Prostate gland (tissue), 2 donors: Measurements from ENCODE around the gene WDR72. TPM values are rescaled to one million over a fixed set of nuclear protein-coding genes. Genes with fewer than 3 reads are reported as not detected.

ENCODE experiments used
- DNase-seq: peaks from one replicate; pipeline ENCODE4 v3.0.0-alpha.2; 2019; ENCODE audit warnings: low spot score
- H3K27ac ChIP-seq, 2 donors: fragments of 200-600 bp; sonication (generic); 2 replicates each; pipeline ENCODE4 v1.5.1; 2017 to 2019
- H3K27me3 ChIP-seq: fragments of 200-600 bp; sonication (generic); replicated peaks from 2 replicates; pipeline ENCODE4 v1.5.1; 2019; ENCODE audit not compliant: insufficient read depth
- H3K36me3 ChIP-seq, 2 donors: fragments of 200-600 bp; sonication (generic); 1 replicate in 1 of 2; 2 replicates in 1 of 2; pipeline versions ENCODE4 v1.5.1 to v1.8.1; 2017 to 2019
- H3K4me1 ChIP-seq: fragments of 200-600 bp; sonication (generic); replicated peaks from 2 replicates; pipeline ENCODE4 v1.5.1; 2019
- H3K4me3 ChIP-seq, 2 donors: fragments of 200-600 bp; sonication (generic); 2 replicates each; pipeline ENCODE4 v1.5.1; 2017 to 2019
- H3K9me3 ChIP-seq: fragments of 200-600 bp; sonication (generic); 2 replicates; pipeline ENCODE4 v1.5.1; 2017
- CTCF ChIP-seq, 4 experiments: fragments of 200-600 bp in 2 of 4; fragments of 450-650 bp in 2 of 4; sonication (generic) in 2 of 4; IDR thresholded peaks; 1 replicate in 3 of 4; 2 replicates in 1 of 4; pipeline ENCODE4 v1.5.1; 2016 to 2019; ENCODE audit warnings: antibody characterized with exemption in 4 of 4, mild to moderate bottlenecking in 2 of 4, moderate library complexity in 2 of 4
- POLR2A ChIP-seq: fragments of 450-650 bp; IDR thresholded peaks from one replicate; pipeline ENCODE4 v1.6.1; 2016; ENCODE audit warnings: antibody characterized with exemption, mild to moderate bottlenecking
- POLR2AphosphoS5 ChIP-seq: sonication (generic); formaldehyde crosslinking; IDR thresholded peaks from one replicate; pipeline ENCODE4 v1.6.1; 2017; ENCODE audit warnings: antibody characterized with exemption
- WGBS: methylation state at CpG from one replicate; pipeline ENCODE4 v1.1.5; 2018; 5-methylcytosine and 5-hydroxymethylcytosine counted together
- intact Hi-C: fragments of 100-400 bp; cut with DNase I; formaldehyde crosslinking; loops from one replicate; pipeline ENCODE4 v1.14.2; 2022
- total RNA-seq, 2 donors: library from RNA; depleted of rRNA; stranded (reverse); fragments of >200 nt; gene quantifications; one replicate each; pipeline ENCODE4 v1.1.0, GENCODE V29; 2016

WDR72 gene
- total RNA-seq, 2 donors from 2014 or later = 0.64 to 0.80 TPM

GRCh38 chr15:53588773-53589172, 170.7 kb downstream of the WDR72 start:
- TF ChIP-seq POLR2AphosphoS5 (no peak), CTCF (IDR thresholded peaks at IDR 0.05) (no peak), POLR2A (no peak)
- intact Hi-C loops = no loop called here
- Histone ChIP-seq H3K27me3 (no peaks in the 10 kb centered on the region), H3K9me3 (no peaks in the 10 kb centered on the region), H3K4me1 (no peaks in the 10 kb centered on the region), H3K36me3 (no peaks in the 10 kb centered on the region), H3K4me3 (no peak overlapping the region), H3K27ac (no peak overlapping the region)
- 87% methylated on average over 1 of the region's 1 CpG for WGBS
- no peak for DNase-seq

DNA sequence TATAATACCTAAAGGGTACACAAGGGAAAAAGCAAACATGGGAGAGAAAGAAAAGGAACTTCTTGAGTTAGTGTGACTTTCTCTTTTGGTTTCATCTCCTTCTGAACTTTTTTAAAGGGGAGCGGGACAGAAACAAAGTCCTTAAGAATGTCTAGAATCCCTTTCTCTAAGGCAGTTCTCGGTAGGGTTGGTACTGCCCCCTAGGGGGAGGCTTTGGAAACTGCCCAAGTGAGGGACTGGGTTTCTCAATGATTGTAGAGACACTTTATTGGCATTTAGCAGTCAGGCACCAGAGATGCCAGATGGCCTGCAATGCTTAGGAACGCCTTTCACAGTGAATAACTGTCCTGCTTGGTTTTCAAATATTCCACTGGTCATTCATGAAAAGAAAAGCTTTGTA, 172.7 kb downstream of the WDR72 start:
- H3K27me3 ChIP-seq = no peaks in the 10 kb centered on the region
- no peaks in the 10 kb centered on the region for H3K36me3 ChIP-seq
- H3K9me3 ChIP-seq = no peaks in the 10 kb centered on the region
- intact Hi-C loops = no loop called here
- H3K27ac ChIP-seq = no peak overlapping the region
- H3K4me1 ChIP-seq = no peaks in the 10 kb centered on the region
- no peak overlapping the region for H3K4me3 ChIP-seq
- peak in 1 of 4 experiments; percentile 10 for TF ChIP-seq CTCF (IDR thresholded peaks at IDR 0.05)
- TF ChIP-seq POLR2A = no peak
- WGBS = 31% methylated on average over 3 of the region's 3 CpGs
- no peak for DNase-seq

GRCh38 chr15:53581513-53581912, 177.9 kb downstream of the WDR72 start:
- H3K27ac ChIP-seq = no peak overlapping the region
- no peak for TF ChIP-seq POLR2AphosphoS5
- TF ChIP-seq CTCF (IDR thresholded peaks at IDR 0.05) = no peak
- TF ChIP-seq POLR2A = no peak
- H3K36me3 ChIP-seq = no peaks in the 10 kb centered on the region
- H3K9me3 ChIP-seq = no peaks in the 10 kb centered on the region
- 86% methylated on average over 1 of the region's 1 CpG for WGBS
- no peaks in the 10 kb centered on the region for H3K4me1 ChIP-seq
- intact Hi-C loops = no loop called here
- no peak for DNase-seq
- H3K4me3 ChIP-seq = no peak overlapping the region
- no peaks in the 10 kb centered on the region for H3K27me3 ChIP-seq

DNA sequence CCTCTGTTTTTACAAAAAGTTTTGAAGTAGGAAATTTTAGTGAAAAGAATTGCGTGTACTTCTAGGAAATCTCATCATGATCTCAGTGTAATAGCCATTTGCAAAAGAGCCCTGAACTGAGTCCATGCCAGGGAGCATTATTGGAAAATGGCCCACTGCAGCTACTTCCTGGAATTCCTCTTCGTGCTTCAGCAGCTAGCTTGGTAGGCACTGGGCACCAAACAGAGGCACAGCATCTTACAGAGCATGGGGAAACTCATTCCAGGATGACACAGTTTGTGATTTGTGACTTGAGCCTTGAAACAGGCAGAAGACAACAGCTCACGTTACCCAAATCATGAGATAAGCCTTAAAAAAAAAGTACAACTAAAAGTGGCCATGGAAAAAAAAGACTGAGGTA, 179.1 kb downstream of the WDR72 start:
- no peaks in the 10 kb centered on the region for H3K4me1 ChIP-seq
- no peaks in the 10 kb centered on the region for H3K27me3 ChIP-seq
- H3K27ac ChIP-seq = no peak overlapping the region
- intact Hi-C loops = no loop called here
- H3K9me3 ChIP-seq = no peaks in the 10 kb centered on the region
- 20% methylated on average over 3 of the region's 3 CpGs for WGBS
- DNase-seq = peak; percentile 6
- H3K36me3 ChIP-seq = no peaks in the 10 kb centered on the region
- H3K4me3 ChIP-seq = no peak overlapping the region
- no peak for TF ChIP-seq POLR2AphosphoS5
- no peak for TF ChIP-seq CTCF (IDR thresholded peaks at IDR 0.05)
- no peak for TF ChIP-seq POLR2A

DNA sequence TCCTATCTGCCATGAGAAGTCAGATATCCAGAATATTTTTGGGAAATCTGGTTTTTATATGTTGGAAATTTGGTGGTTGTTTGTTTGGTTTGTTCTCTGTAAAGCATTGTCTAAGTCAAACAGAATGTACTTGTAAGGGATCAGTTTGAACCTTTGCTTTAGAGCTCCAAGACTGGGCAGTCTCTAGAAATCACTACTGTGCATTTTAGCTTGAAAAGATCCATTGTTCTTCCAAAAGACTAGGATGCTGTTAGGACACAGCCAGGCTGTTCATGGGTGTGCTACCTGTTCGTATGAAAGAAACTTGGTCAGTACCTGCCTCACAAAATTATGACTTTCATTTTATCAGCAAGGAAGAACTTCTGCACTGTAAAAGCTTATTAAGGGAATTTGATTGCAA, 182.6 kb downstream of the WDR72 start:
- 41% methylated on average over 1 of the region's 1 CpG for WGBS
- H3K27ac ChIP-seq = no peak overlapping the region
- no peaks in the 10 kb centered on the region for H3K4me1 ChIP-seq
- DNase-seq = no peak
- TF ChIP-seq CTCF (IDR thresholded peaks at IDR 0.05) (no peak), POLR2AphosphoS5 (no peak), POLR2A (no peak)
- no peaks in the 10 kb centered on the region for H3K36me3 ChIP-seq
- no peak overlapping the region for H3K4me3 ChIP-seq
- H3K27me3 ChIP-seq = no peaks in the 10 kb centered on the region
- intact Hi-C loops = no loop called here
- H3K9me3 ChIP-seq = no peaks in the 10 kb centered on the region
